ENCODE data around the gene DYNC2H1. TPM values are rescaled to one million over a fixed set of nuclear protein-coding genes. Genes with fewer than 3 reads are reported as not detected.

The DYNC2H1 gene
- total RNA-seq, 2 experiments from 2014 or later, result 2.8 to 3.2 TPM

DNA sequence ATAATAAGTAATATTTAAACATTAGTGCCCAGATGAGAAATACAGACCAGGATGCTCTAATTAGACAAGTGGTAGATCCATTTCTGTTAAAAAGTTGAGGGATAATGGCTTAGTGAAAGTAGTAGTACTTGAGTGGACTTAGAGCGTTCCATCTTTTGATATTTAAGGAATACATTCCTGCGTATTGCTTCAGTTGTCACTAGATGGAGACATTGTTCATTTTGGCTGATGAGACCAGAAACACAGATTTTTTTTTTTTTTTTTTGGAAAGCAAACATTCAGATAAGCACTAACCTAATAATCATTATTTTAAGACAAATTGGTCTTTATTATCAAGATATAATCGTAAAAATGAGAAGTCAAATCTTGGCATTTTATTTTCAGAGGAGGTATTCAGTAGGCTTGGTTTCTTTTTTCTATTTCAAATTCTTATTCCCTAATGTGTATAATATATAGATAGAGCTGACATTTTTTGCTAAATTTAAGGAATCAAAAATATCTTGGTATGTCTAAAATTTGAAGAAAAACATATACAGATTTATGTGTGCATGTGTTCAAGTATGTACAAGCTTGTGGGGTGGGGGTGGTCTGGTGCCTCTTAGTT, 92.9 kb downstream of the DYNC2H1 start:
- H3K4me1 Mint-ChIP-seq (ENCODE audit: low read depth), result no peaks in the 10 kb centered on the region
- DNase-seq (peak in 3 of 14 experiments; percentile 1 to 7 (median 6)), ATAC-seq (ENCODE audit: poor library complexity) (no peak)
- H3K4me1 ChIP-seq (ENCODE audit: insufficient read depth, low read length), result no peaks in the 10 kb centered on the region
- H3K36me3 Mint-ChIP-seq (ENCODE audit: low read depth), result no peaks in the 10 kb centered on the region
- no peak overlapping the region for H3K27ac ChIP-seq (ENCODE audit: low read depth in 1 of 2, low read length in 2 of 2)
- H3K27me3 Mint-ChIP-seq, result no peaks in the 10 kb centered on the region
- no peaks in the 10 kb centered on the region for H3K27me3 ChIP-seq (ENCODE audit: control insufficient read depth in 1 of 2, insufficient read depth in 2 of 2, low read length in 2 of 2)
- no peak overlapping the region for H3K4me3 ChIP-seq (ENCODE audit: low read length)
- TF ChIP-seq, protein P1, sequence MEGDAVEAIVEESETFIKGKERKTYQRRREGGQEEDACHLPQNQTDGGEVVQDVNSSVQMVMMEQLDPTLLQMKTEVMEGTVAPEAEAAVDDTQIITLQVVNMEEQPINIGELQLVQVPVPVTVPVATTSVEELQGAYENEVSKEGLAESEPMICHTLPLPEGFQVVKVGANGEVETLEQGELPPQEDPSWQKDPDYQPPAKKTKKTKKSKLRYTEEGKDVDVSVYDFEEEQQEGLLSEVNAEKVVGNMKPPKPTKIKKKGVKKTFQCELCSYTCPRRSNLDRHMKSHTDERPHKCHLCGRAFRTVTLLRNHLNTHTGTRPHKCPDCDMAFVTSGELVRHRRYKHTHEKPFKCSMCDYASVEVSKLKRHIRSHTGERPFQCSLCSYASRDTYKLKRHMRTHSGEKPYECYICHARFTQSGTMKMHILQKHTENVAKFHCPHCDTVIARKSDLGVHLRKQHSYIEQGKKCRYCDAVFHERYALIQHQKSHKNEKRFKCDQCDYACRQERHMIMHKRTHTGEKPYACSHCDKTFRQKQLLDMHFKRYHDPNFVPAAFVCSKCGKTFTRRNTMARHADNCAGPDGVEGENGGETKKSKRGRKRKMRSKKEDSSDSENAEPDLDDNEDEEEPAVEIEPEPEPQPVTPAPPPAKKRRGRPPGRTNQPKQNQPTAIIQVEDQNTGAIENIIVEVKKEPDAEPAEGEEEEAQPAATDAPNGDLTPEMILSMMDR (IDR thresholded peaks at IDR 0.05), result no peak
- ChIA-PET POLR2A (no interaction called here), CTCF (interaction anchor here (0.6 kb wide), 1 partner anchor 165 kb away, joined by 4 read pairs; no protein-coding TSS in a partner anchor)
- no peak overlapping the region for H3K4me3 Mint-ChIP-seq
- no peaks in the 10 kb centered on the region for H3K36me3 ChIP-seq (ENCODE audit: insufficient read depth, low read length)
- no peak overlapping the region for H3K27ac Mint-ChIP-seq
- H3K9me3 Mint-ChIP-seq, result no peaks in the 10 kb centered on the region
- intact Hi-C loops (cut with DNase I, micrococcal nuclease), result no loop called here
- no peaks in the 10 kb centered on the region for H3K9me3 ChIP-seq (ENCODE audit: control insufficient read depth in 1 of 2, insufficient read depth in 1 of 2, low read length in 2 of 2)

DNA sequence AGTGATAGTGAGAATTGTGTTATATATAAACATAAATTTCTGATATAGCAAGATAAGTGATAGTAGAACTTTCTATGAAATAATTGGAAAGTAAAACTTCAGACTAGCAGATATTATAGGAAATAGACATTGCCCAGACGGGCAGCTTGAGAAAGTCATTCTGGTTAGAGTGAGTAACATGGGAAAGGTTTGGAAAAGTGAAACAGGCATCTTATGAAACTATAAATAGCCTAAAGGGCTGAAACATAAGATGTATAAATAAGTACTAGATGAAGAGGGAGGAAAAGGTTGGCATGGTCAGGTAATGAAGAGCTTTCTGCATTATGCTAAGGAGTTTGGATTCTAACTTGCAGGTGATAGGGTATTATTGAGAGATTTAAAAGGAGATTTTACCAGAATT, 101.3 kb downstream of the DYNC2H1 start:
- ChIA-PET CTCF (no interaction called here), POLR2A (interaction anchor here (0.6 kb wide), 1 partner anchor 1398 kb away, joined by 3 read pairs; no protein-coding TSS in a partner anchor)
- H3K9me3 Mint-ChIP-seq, result no peaks in the 10 kb centered on the region
- H3K27ac Mint-ChIP-seq, result no peak overlapping the region
- DNase-seq (no peak), ATAC-seq (ENCODE audit: poor library complexity) (no peak)
- no peak overlapping the region for H3K4me3 Mint-ChIP-seq
- TF ChIP-seq, protein P1 (IDR thresholded peaks at IDR 0.05), result no peak
- Histone ChIP-seq H3K27ac (ENCODE audit: low read depth in 1 of 2, low read length in 2 of 2) (no peak overlapping the region), H3K4me1 (ENCODE audit: insufficient read depth, low read length) (no peaks in the 10 kb centered on the region), H3K9me3 (ENCODE audit: control insufficient read depth in 1 of 2, insufficient read depth in 1 of 2, low read length in 2 of 2) (no peaks in the 10 kb centered on the region), H3K36me3 (ENCODE audit: insufficient read depth, low read length) (no peaks in the 10 kb centered on the region), H3K27me3 (ENCODE audit: control insufficient read depth in 1 of 2, insufficient read depth in 2 of 2, low read length in 2 of 2) (no peaks in the 10 kb centered on the region), H3K4me3 (ENCODE audit: low read length) (no peak overlapping the region)
- H3K36me3 Mint-ChIP-seq (ENCODE audit: low read depth), result no peaks in the 10 kb centered on the region
- intact Hi-C loops (cut with DNase I, micrococcal nuclease), result no loop called here
- no peaks in the 10 kb centered on the region for H3K4me1 Mint-ChIP-seq (ENCODE audit: low read depth)
- H3K27me3 Mint-ChIP-seq, result no peaks in the 10 kb centered on the region

DNA sequence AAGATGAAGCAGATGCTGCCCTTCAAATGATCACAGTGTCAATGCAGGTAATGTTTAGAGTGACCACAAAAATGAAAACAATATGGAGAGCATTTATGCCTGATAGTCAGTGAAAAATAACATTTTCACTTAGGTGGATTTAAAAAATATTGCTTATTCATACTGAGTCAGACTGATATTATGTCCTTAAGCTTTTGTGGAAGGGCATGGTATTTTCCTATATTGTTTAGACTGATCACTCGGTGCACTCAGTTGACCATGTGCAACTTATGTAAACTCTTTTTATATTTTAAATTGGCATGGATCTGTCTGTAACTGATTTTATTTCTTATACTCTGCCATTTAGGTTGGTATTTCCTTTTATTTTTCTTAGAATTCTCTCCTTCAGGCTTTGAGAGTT, 106.6 kb downstream of the DYNC2H1 start:
- POLR2A ChIA-PET, result interaction anchor here (1.0 kb wide), 1 partner anchor 15 kb away, joined by 3 read pairs; no protein-coding TSS in a partner anchor
- no peaks in the 10 kb centered on the region for H3K27me3 Mint-ChIP-seq

More for the DNA sequence above, 106.6 kb downstream of the DYNC2H1 start:
- DNase-seq (no peak), ATAC-seq (ENCODE audit: poor library complexity) (no peak)
- no peaks in the 10 kb centered on the region for H3K9me3 ChIP-seq (ENCODE audit: control insufficient read depth in 1 of 2, insufficient read depth in 1 of 2, low read length in 2 of 2)
- H3K36me3 Mint-ChIP-seq (ENCODE audit: low read depth), result no peaks in the 10 kb centered on the region
- H3K27ac Mint-ChIP-seq, result no peak overlapping the region
- no peaks in the 10 kb centered on the region for H3K27me3 ChIP-seq (ENCODE audit: control insufficient read depth in 1 of 2, insufficient read depth in 2 of 2, low read length in 2 of 2)
- H3K36me3 ChIP-seq (ENCODE audit: insufficient read depth, low read length), result no peaks in the 10 kb centered on the region
- CTCF ChIA-PET, result no interaction called here
- no peaks in the 10 kb centered on the region for H3K9me3 Mint-ChIP-seq
- TF ChIP-seq, protein P1 (IDR thresholded peaks at IDR 0.05), result no peak
- no peaks in the 10 kb centered on the region for H3K4me1 Mint-ChIP-seq (ENCODE audit: low read depth)
- no peak overlapping the region for H3K27ac ChIP-seq (ENCODE audit: low read depth in 1 of 2, low read length in 2 of 2)
- intact Hi-C loops (cut with DNase I, micrococcal nuclease), result no loop called here
- H3K4me3 ChIP-seq (ENCODE audit: low read length), result no peak overlapping the region
- no peaks in the 10 kb centered on the region for H3K4me1 ChIP-seq (ENCODE audit: insufficient read depth, low read length)
- H3K4me3 Mint-ChIP-seq, result no peak overlapping the region

Data from CD4-positive, alpha-beta T cell (primary cell).